Panc1 (cell line): ENCODE results near the gene GRIN3B. TPM values are rescaled to one million over a fixed set of nuclear protein-coding genes. Genes with fewer than 3 reads are reported as not detected.
A peak's percentile ranks its signal among the peaks of the same experiment; 100 is the strongest.

Experiments used
- ATAC-seq: fragments of 200-7000 bp; cut with Tn5 transposase; 2 replicates; pipeline ENCODE4 v1.9.1; 2020; ENCODE audit warnings: mild to moderate bottlenecking, moderate library complexity
- BruUV-seq: library from RNA; stranded (reverse); fragments of 400-500 nt; replicated peaks from 2 replicates; lab custom pipeline; 2021; lab: Mats Ljungman, UMichigan
- CTCF ChIA-PET: fragments of 300-600 bp; sonication (Branson Sonifier 250); formaldehyde crosslinking; loops from one replicate; lab custom pipeline; 2022; ENCODE audit warnings: antibody characterized with exemption; lab: Charles Lee
- POLR2A ChIA-PET: fragments of 300-600 bp; sonication (Branson Sonifier 250); formaldehyde crosslinking; loops from one replicate; lab custom pipeline; 2022; ENCODE audit warnings: antibody characterized with exemption; lab: Charles Lee
- DNase-seq: peaks from one replicate; pipeline ENCODE4 v3.0.0-alpha.2; 2010; ENCODE audit warnings: low read depth, low spot score
- H3K27ac ChIP-seq: 2 replicates; pipeline ENCODE4 v1.5.1; 2011; ENCODE audit warnings: mild to moderate bottlenecking, low read length, inconsistent platforms
- H3K27me3 ChIP-seq: fragments of 200-500 bp; sonication (Bioruptor generic); 2 replicates; pipeline ENCODE4 v1.6.0; 2014; ENCODE audit warnings: low read length, inconsistent platforms; ENCODE audit not compliant: control insufficient read depth, insufficient read depth
- H3K36me3 ChIP-seq: fragments of 200-500 bp; sonication (Bioruptor generic); 2 replicates; pipeline ENCODE4 v1.5.1; 2014; ENCODE audit warnings: inconsistent platforms, mild to moderate bottlenecking, low read length, moderate library complexity; ENCODE audit not compliant: control insufficient read depth, insufficient read depth
- H3K4me1 ChIP-seq: 2 replicates; pipeline ENCODE4 v1.5.1; 2011; ENCODE audit warnings: inconsistent platforms, mild to moderate bottlenecking, low read length, moderate library complexity; ENCODE audit not compliant: control insufficient read depth, insufficient read depth
- H3K4me3 ChIP-seq, 2 experiments: 2 replicates each; pipeline ENCODE4 v1.5.1; 2011 to 2012; ENCODE audit warnings: low read depth in 2 of 2, low read length in 2 of 2, mild to moderate bottlenecking in 2 of 2, inconsistent platforms in 1 of 2, moderate library complexity in 1 of 2
- H3K9me3 ChIP-seq: fragments of 200-500 bp; sonication (Bioruptor generic); 2 replicates; pipeline ENCODE4 v1.5.1; 2014; ENCODE audit warnings: low read depth, mild to moderate bottlenecking, inconsistent platforms, low read length, moderate library complexity; ENCODE audit not compliant: control insufficient read depth, insufficient read depth
- POLR2AphosphoS5 ChIP-seq: IDR thresholded peaks from 2 replicates; pipeline ENCODE4 v1.6.1; 2012; ENCODE audit warnings: mild to moderate bottlenecking, low read depth, low read length, moderate library complexity
- REST ChIP-seq, 2 experiments: IDR thresholded peaks; 2 replicates each; pipeline ENCODE4 v1.6.1; 2011 to 2012; ENCODE audit warnings: low read depth in 2 of 2, control low read depth in 1 of 2, low read length in 1 of 2, mild to moderate bottlenecking in 1 of 2, moderate library complexity in 1 of 2; ENCODE audit not compliant: insufficient read depth in 1 of 2
- SIN3A ChIP-seq: IDR thresholded peaks from 2 replicates; pipeline ENCODE4 v1.6.1; 2012; ENCODE audit warnings: low read depth, mild to moderate bottlenecking, low read length, moderate library complexity, borderline replicate concordance; ENCODE audit not compliant: insufficient read depth
- TCF7L2 ChIP-seq: IDR thresholded peaks from 2 replicates; pipeline ENCODE4 v1.6.1; 2011; ENCODE audit warnings: mild to moderate bottlenecking, low read depth, low read length, inconsistent platforms
- in situ Hi-C: cut with HindIII; loops from 2 replicates; pipeline ENCODE4 v1.10.0; 2016; ENCODE audit warnings: low sequenced_read_pairs, low pct_unique_long_range_greater_than_20kb
- intact Hi-C: fragments of 100-400 bp; cut with micrococcal nuclease; formaldehyde crosslinking; loops from one replicate; pipeline ENCODE4 v1.10.0; 2022; ENCODE audit not compliant: unreplicated experiment
- total RNA-seq: library from RNA; stranded (reverse); gene quantifications from one replicate; pipeline ENCODE4 v1.2.1, GENCODE V29; 2021; ENCODE audit not compliant: unreplicated experiment
- TF ChIP-seq, protein P1 (sequence below): fragments of 450-650 bp; IDR thresholded peaks from 2 replicates; pipeline ENCODE4 v1.5.1; 2017; ENCODE audit warnings: mild to moderate bottlenecking

Gene GRIN3B
- total RNA-seq, 1 experiment from 2014 or later, result 4.6 TPM

GRCh38 chr19:1015782-1016646 is 15.8 kb downstream of the GRIN3B start:
- no peak for TF ChIP-seq POLR2AphosphoS5
- no peak for TF ChIP-seq SIN3A
- no peak for TF ChIP-seq REST (IDR thresholded peaks at IDR 0.05; ENCODE audit: insufficient read depth in 1 of 2, low read depth in 2 of 2, low read length in 1 of 2)
- no peak for TF ChIP-seq TCF7L2
- TF ChIP-seq, protein P1, sequence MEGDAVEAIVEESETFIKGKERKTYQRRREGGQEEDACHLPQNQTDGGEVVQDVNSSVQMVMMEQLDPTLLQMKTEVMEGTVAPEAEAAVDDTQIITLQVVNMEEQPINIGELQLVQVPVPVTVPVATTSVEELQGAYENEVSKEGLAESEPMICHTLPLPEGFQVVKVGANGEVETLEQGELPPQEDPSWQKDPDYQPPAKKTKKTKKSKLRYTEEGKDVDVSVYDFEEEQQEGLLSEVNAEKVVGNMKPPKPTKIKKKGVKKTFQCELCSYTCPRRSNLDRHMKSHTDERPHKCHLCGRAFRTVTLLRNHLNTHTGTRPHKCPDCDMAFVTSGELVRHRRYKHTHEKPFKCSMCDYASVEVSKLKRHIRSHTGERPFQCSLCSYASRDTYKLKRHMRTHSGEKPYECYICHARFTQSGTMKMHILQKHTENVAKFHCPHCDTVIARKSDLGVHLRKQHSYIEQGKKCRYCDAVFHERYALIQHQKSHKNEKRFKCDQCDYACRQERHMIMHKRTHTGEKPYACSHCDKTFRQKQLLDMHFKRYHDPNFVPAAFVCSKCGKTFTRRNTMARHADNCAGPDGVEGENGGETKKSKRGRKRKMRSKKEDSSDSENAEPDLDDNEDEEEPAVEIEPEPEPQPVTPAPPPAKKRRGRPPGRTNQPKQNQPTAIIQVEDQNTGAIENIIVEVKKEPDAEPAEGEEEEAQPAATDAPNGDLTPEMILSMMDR, result no peak
- no peak for DNase-seq
- Histone ChIP-seq H3K27ac (peak overlapping the region; percentile 44; the same call in 1 of the 2 replicates), H3K36me3 (no peaks in the 10 kb centered on the region; the same call in 1 of the 2 replicates), H3K27me3 (no peaks in the 10 kb centered on the region), H3K9me3 (no peaks in the 10 kb centered on the region), H3K4me1 (peaks cover 20% of the 10 kb centered on the region), H3K4me3 (no peak overlapping the region)
- no peak for ATAC-seq
- CTCF ChIA-PET, result interaction anchor here (0.6 kb wide), 1 partner anchor 167 kb away, joined by 13 read pairs; no protein-coding TSS in a partner anchor
- POLR2A ChIA-PET, result interaction anchor here (0.5 to 0.8 kb wide), 2 partner anchors 10 to 89 kb away, joined by 3 to 4 read pairs; partner anchors contain the start of gene CNN2
- BruUV-seq, result no TSS peak
- intact Hi-C loops, result no loop called here
- in situ Hi-C loops, result no loop called here

- DNase-seq (no peak), ATAC-seq (peak; percentile 24)
- in situ Hi-C loops, result no loop called here
- ChIA-PET CTCF (interaction anchor here (0.6 kb wide), 1 partner anchor 167 kb away, joined by 13 read pairs; no protein-coding TSS in a partner anchor), POLR2A (interaction anchor here (0.8 kb wide), 1 partner anchor 10 kb away, joined by 4 read pairs; the partner anchor contains the start of gene CNN2)
- peaks cover 20% of the 10 kb centered on the region for H3K4me1 ChIP-seq
- H3K9me3 ChIP-seq, result no peaks in the 10 kb centered on the region
- TF ChIP-seq, protein P1, result no peak
- no peak for TF ChIP-seq POLR2AphosphoS5
- no peak for TF ChIP-seq REST (IDR thresholded peaks at IDR 0.05; ENCODE audit: insufficient read depth in 1 of 2, low read depth in 2 of 2, low read length in 1 of 2)
- no peak for TF ChIP-seq SIN3A
- no peaks in the 10 kb centered on the region for H3K27me3 ChIP-seq
- H3K4me3 ChIP-seq, result no peak overlapping the region
- H3K27ac ChIP-seq, result peak overlapping the region; percentile 44; the same call in 1 of the 2 replicates
- no TSS peak for BruUV-seq
- no peaks in the 10 kb centered on the region; the same call in 1 of the 2 replicates for H3K36me3 ChIP-seq
- intact Hi-C loops, result no loop called here
Observed at GRCh38 chr19:1016647-1017114, 16.5 kb downstream of the GRIN3B start.
